K562 (cell line): ENCODE results near the gene C7orf25. TPM values are rescaled to one million over a fixed set of nuclear protein-coding genes. Genes with fewer than 3 reads are reported as not detected.

Experiments
- ATF1 ChIP-seq, 2 experiments: fragments of 450-650 bp in 1 of 2; IDR thresholded peaks; 2 replicates each; pipeline ENCODE4 v1.6.1; 2016; ENCODE audit warnings: missing compliant biosample characterization in 1 of 2, missing genetic modification characterization in 1 of 2
- CREB3 ChIP-seq: fragments of 450-650 bp; conservative IDR thresholded peaks from 2 replicates; pipeline ENCODE4 v1.6.1; 2016; ENCODE audit warnings: missing genetic modification characterization, low read depth, mild to moderate bottlenecking, missing compliant biosample characterization, moderate library complexity
- E2F4 ChIP-seq: sonication (generic); formaldehyde crosslinking; IDR thresholded peaks from 2 replicates; pipeline ENCODE4 v1.8.0; 2022; ENCODE audit warnings: mild to moderate bottlenecking, low read depth, missing genetic modification reagents
- FOXK2 ChIP-seq, 2 experiments: fragments of 450-650 bp; IDR thresholded peaks in 1 of 2; conservative IDR thresholded peaks in 1 of 2; 2 replicates each; pipeline ENCODE4 v1.6.1; 2016; ENCODE audit warnings: low read depth in 2 of 2, mild to moderate bottlenecking in 1 of 2
- FOXP4 ChIP-seq: sonication (generic); formaldehyde crosslinking; IDR thresholded peaks from 2 replicates; pipeline ENCODE4 v1.8.0; 2022; ENCODE audit warnings: mild to moderate bottlenecking, missing genetic modification reagents, borderline replicate concordance
- GMEB1 ChIP-seq: fragments of 250-450 bp; sonication (Bioruptor Pico); IDR thresholded peaks from 2 replicates; pipeline ENCODE4 v1.4.0; 2020; ENCODE audit warnings: mild to moderate bottlenecking
- MAZ ChIP-seq, 2 experiments: fragments of 450-650 bp in 1 of 2; sonication (generic) in 1 of 2; formaldehyde crosslinking; IDR thresholded peaks in 1 of 2; conservative IDR thresholded peaks in 1 of 2; 2 replicates each; pipeline versions ENCODE4 v1.4.0 to v1.5.0; 2020; ENCODE audit warnings: mild to moderate bottlenecking in 1 of 2, missing genetic modification reagents in 1 of 2
- MTA1 ChIP-seq: fragments of 450-650 bp; IDR thresholded peaks from 2 replicates; pipeline ENCODE4 v1.6.1; 2017; ENCODE audit warnings: borderline replicate concordance
- NR2F6 ChIP-seq: fragments of 450-650 bp; formaldehyde crosslinking; IDR thresholded peaks from 2 replicates; pipeline ENCODE4 v1.4.0; 2020; ENCODE audit warnings: mild to moderate bottlenecking
- POU5F1 ChIP-seq: fragments of 150-350 bp; IDR thresholded peaks from 2 replicates; pipeline ENCODE4 v1.6.1; 2014; ENCODE audit warnings: borderline replicate concordance, low read length, low read depth, mild to moderate bottlenecking; ENCODE audit not compliant: partially characterized antibody
- PRDM10 ChIP-seq: fragments of 450-650 bp; IDR thresholded peaks from 2 replicates; pipeline ENCODE4 v1.6.1; 2018; ENCODE audit not compliant: partially characterized antibody
- RB1 ChIP-seq: fragments of 450-650 bp; IDR thresholded peaks from 2 replicates; pipeline ENCODE4 v1.6.1; 2017; ENCODE audit warnings: low read depth, mild to moderate bottlenecking
- TEAD1 ChIP-seq, 2 experiments: fragments of 450-650 bp in 1 of 2; sonication (generic) in 1 of 2; formaldehyde crosslinking; IDR thresholded peaks; 2 replicates each; pipeline versions ENCODE4 v1.4.0 to v1.8.0; 2020 to 2022; ENCODE audit warnings: mild to moderate bottlenecking in 2 of 2, missing genetic modification reagents in 1 of 2
- ZNF146 ChIP-seq: IDR thresholded peaks from one replicate; pipeline ENCODE4 v1.6.1; 2018; ENCODE audit warnings: missing compliant biosample characterization; ENCODE audit not compliant: unreplicated experiment
- polyA plus RNA-seq, 8 experiments: library from polyadenylated mRNA; depleted of rRNA in 4 of 8; stranded (reverse) in 5 of 8; unstranded in 3 of 8; fragments of >200 nt; fragmentation: Nextera tagmentation in 2 of 8; fragmentation: Illumina TruSeq in 1 of 8; extraction: Ambion mirVana in 2 of 8; extraction: Trizol in 1 of 8; gene quantifications; 2 replicates each; pipeline versions ENCODE4 v1.2.1 to v1.2.3, GENCODE V29; 2011 to 2014; ENCODE audit warnings: inconsistent platforms in 1 of 8, missing spikeins in 1 of 8
- total RNA-seq, 7 experiments: library from RNA; depleted of rRNA in 6 of 7; stranded (reverse); fragments of >200 nt in 6 of 7; fragmentation: Illumina TruSeq in 2 of 7; extraction: Trizol in 2 of 7; gene quantifications; 2 replicates each; pipeline versions ENCODE4 v1.2.1 to v1.2.3, GENCODE V29; 2011 to 2021; ENCODE audit warnings: low replicate concordance in 1 of 7

Gene C7orf25
- total and polyA plus RNA-seq, 9 of the 15 experiments (the other 6 are each of a cell fraction or from before 2014, with no cell fraction given): 1.2 to 4.7 (median 1.9) TPM

- TF ChIP-seq GMEB1 (CRISPR knock-in tag): peak; percentile 89
- TF ChIP-seq RB1: peak; percentile 93
- no peak for TF ChIP-seq ATF1 (CRISPR knock-in tag; IDR thresholded peaks at IDR 0.05)
- TF ChIP-seq ATF1 (tag; IDR thresholded peaks at IDR 0.05): peak; percentile 87
- peak; percentile 51 for TF ChIP-seq PRDM10
- TF ChIP-seq CREB3 (tag): peak; percentile 73; the same call in 1 of the 2 replicates
- no peak for TF ChIP-seq NR2F6 (CRISPR knock-in tag)
- no peak for TF ChIP-seq ZNF146
- peak in 1 of 2 experiments; percentile 27; a peak in 1 of 4 replicates for TF ChIP-seq TEAD1 (CRISPR knock-in tag; IDR thresholded peaks at IDR 0.05)
- TF ChIP-seq MAZ (CRISPR knock-in tag; conservative IDR thresholded peaks at IDR 0.05 in 1 of 2, IDR thresholded peaks at IDR 0.05 in 1 of 2): peak; percentile 98
- TF ChIP-seq POU5F1: peak; percentile 57
- TF ChIP-seq E2F4 (CRISPR knock-in tag): peak; percentile 48; the same call in 1 of the 2 replicates
- 0 out of 2 replicates have a peak, but pooled peaks have one; percentile 28 for TF ChIP-seq MTA1
- TF ChIP-seq FOXK2 (conservative IDR thresholded peaks at IDR 0.05 in 1 of 2, IDR thresholded peaks at IDR 0.05 in 1 of 2; ENCODE audit: low read depth in 2 of 2): peak in 1 of 2 experiments; percentile 41; a peak in 1 of 4 replicates
- peak; percentile 44; the same call in 1 of the 2 replicates for TF ChIP-seq FOXP4
Observed at GRCh38 chr7:42911454-42912447, at the start of gene C7orf25 (continued).
